Skin epidermis (tissue), 12 donors: ENCODE measurements around the gene RNASEH2A.
A peak's percentile ranks its signal among the peaks of the same experiment; 100 is the strongest.
"Not testable (repeated sequence)": the region's sequence is repeated elsewhere in the genome, so short reads cannot be mapped to it uniquely, and the experiment has no call there.

Source experiments
- H3K27ac ChIP-seq, 21 experiments: fragments of 200-600 bp; sonication (generic) in 11 of 21; one replicate each; pipeline ENCODE4 v1.5.0; 2020; ENCODE audit warnings: mild to moderate bottlenecking in 3 of 21, inconsistent platforms in 2 of 21, moderate library complexity in 2 of 21
- H3K4me3 ChIP-seq, 7 experiments: fragments of 200-600 bp; sonication (generic) in 2 of 7; one replicate each; pipeline ENCODE4 v1.5.0; 2020; ENCODE audit warnings: inconsistent platforms in 2 of 7, mild to moderate bottlenecking in 2 of 7, moderate library complexity in 1 of 7

Gene RNASEH2A

GRCh38 chr19:12843999-12844732 lies 37.8 kb downstream of the RNASEH2A start:
- Histone ChIP-seq H3K27ac (no peak overlapping the region), H3K4me3 (no peak overlapping the region)

DNA sequence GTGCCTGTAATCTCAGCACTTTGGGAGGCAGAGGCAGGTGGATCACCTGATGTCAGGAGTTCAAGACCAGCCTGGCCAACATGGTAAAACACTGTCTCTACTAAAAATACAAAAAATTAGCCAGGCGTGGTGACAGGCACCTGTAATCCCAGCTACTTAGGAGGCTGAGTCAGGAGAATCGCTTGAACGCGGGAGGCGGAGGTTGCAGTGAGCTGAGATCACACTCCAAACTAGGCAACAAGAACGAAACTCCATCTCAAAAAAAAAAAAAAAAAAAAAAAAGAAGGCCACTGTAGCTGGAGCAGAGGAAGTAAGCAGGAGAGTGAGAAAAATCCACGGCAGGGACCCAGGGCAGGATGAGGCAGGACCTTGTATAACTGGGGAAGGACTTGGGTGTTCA lies 40.2 kb downstream of the RNASEH2A start:
- H3K4me3 ChIP-seq, H3K27ac ChIP-seq: not testable (repeated sequence)

- no peak overlapping the region for H3K27ac ChIP-seq
- peak overlapping the region in 1 of 7 experiments; percentile 26 for H3K4me3 ChIP-seq
Measured at GRCh38 chr19:12847159-12848139, 41.1 kb downstream of the RNASEH2A start.

GRCh38 chr19:12856653-12857052 lies 50.3 kb downstream of the RNASEH2A start:
- Histone ChIP-seq H3K27ac (no peak overlapping the region), H3K4me3 (no peak overlapping the region)

DNA sequence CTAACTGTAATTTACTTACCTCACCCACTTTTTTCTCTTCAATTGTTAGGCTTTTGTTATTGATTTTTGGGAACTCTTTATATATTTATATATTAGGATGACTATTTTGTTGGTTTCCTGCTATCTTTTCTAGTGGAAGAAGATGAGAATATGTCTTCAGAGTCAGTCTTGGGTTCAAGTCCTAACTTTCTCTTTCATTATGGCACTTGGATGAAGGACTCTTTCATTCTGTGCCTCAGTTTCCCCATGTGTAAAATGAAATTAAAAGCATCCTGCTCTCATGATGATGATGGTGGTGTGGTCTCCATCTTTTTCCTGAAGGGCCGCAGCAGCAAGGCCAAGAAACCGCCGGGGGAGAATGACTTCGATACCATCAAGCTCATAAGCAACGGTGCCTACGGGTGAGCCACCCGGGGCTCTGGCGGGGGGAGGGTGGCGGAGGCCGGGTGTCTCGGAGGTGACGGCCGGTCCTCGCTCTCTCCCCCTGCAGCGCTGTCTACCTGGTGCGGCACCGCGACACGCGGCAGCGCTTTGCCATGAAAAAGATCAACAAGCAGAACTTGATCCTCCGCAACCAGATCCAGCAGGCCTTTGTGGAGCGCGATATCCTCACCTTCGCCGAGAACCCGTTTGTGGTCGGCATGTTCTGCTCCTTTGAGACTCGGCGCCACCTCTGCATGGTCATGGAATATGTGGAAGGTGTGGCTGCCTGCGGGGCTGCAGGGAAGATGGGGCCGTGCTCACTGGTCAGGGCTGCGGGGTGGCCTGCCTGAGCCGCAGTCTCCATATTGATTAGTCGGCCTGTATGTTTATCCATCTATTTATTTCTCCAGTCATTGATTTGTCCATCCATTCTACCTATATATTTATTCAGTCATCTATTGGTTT lies 51.9 kb downstream of the RNASEH2A start:
- no peak overlapping the region for H3K27ac ChIP-seq

DNA sequence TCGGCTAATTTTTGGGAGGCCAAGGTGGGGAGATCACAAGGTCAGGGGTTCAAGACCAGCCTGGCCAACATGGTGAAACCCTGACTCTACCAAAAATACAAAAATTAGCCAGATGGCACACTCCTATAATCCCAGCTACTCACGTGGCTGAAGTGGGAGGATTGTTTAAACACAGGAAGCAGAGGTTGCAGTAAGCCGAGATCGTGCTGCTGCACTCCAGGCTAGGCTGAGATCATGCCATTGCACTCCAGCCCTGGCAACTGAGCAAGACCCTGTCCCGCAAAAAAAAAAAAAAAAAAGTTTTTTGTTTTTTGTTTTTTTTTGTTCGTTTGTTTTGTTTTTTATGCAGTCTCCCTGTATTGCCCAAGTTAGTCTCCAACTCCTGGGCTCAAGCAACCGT lies 53.2 kb downstream of the RNASEH2A start:
- H3K4me3 ChIP-seq = no peak overlapping the region
- H3K27ac ChIP-seq = no peak overlapping the region

More for the DNA sequence above, 51.9 kb downstream of the RNASEH2A start:
- no peak overlapping the region for H3K4me3 ChIP-seq
